IMR-90 (cell line): ENCODE data around the gene TWSG1. TPM values are rescaled to one million over a fixed set of nuclear protein-coding genes. Genes with fewer than 3 reads are reported as not detected.

ENCODE experiments used
- ATAC-seq: fragments of 200-7000 bp; cut with Tn5 transposase; 2 replicates; pipeline ENCODE4 v1.9.1; 2020; ENCODE audit warnings: low read depth, mild to moderate bottlenecking, moderate library complexity
- BruUV-seq: library from RNA; stranded (reverse); fragments of 400-500 nt; replicated peaks from 2 replicates; lab custom pipeline; 2021; lab: Mats Ljungman, UMichigan
- CTCF ChIA-PET: fragments of 300-600 bp; formaldehyde crosslinking; extraction: SDS; loops from one replicate; lab custom pipeline; 2021; ENCODE audit warnings: antibody characterized with exemption; lab: Yijun Ruan, JAX
- POLR2A ChIA-PET: fragments of 300-600 bp; sonication (Branson Sonifier 250); formaldehyde crosslinking; loops from one replicate; lab custom pipeline; 2022; ENCODE audit warnings: antibody characterized with exemption; ENCODE audit not compliant: unreplicated experiment; lab: Charles Lee
- DNase-seq: peaks from one replicate; pipeline ENCODE4 v3.0.0; 2013
- H2AFZ ChIP-seq: replicated peaks from 2 replicates; pipeline ENCODE3; 2013; ENCODE audit warnings: low read length, mild to moderate bottlenecking; ENCODE audit not compliant: poor library complexity
- H2AK5ac ChIP-seq: 2 replicates; pipeline ENCODE4 v1.6.1; 2013; ENCODE audit warnings: low read depth, low read length, inconsistent platforms
- H2AK9ac ChIP-seq: replicated peaks from 2 replicates; pipeline ENCODE3; 2013; ENCODE audit warnings: mild to moderate bottlenecking, low read depth, low read length, moderate library complexity; ENCODE audit not compliant: poor library complexity
- H2BK120ac ChIP-seq: 2 replicates; pipeline ENCODE4 v1.6.1; 2013; ENCODE audit warnings: low read depth, low read length, inconsistent platforms
- H2BK15ac ChIP-seq: 3 replicates; pipeline ENCODE4 v1.6.1; 2013; ENCODE audit warnings: low read depth, low read length, inconsistent platforms
- H2BK20ac ChIP-seq: 2 replicates; pipeline ENCODE4 v1.6.1; 2013; ENCODE audit warnings: low read depth, mild to moderate bottlenecking, inconsistent platforms, low read length, moderate library complexity
- H2BK5ac ChIP-seq: 2 replicates; pipeline ENCODE4 v1.6.1; 2013; ENCODE audit warnings: mild to moderate bottlenecking, low read depth, low read length, inconsistent platforms; ENCODE audit not compliant: poor library complexity, severe bottlenecking
- H3K14ac ChIP-seq: replicated peaks from 2 replicates; pipeline ENCODE4 v1.6.1; 2013; ENCODE audit warnings: low read depth, low read length, inconsistent platforms
- H3K18ac ChIP-seq: 2 replicates; pipeline ENCODE4 v1.6.1; 2013; ENCODE audit warnings: low read depth, low read length, control low read depth
- H3K23ac ChIP-seq: 2 replicates; pipeline ENCODE4 v1.6.1; 2013; ENCODE audit warnings: low read depth, low read length, inconsistent platforms
- H3K27ac ChIP-seq: 2 replicates; pipeline ENCODE4 v1.5.1; 2013; ENCODE audit warnings: mild to moderate bottlenecking, control low read depth, low read length; ENCODE audit not compliant: insufficient read depth
- H3K27me3 ChIP-seq: 2 replicates; pipeline ENCODE4 v1.6.1; 2013; ENCODE audit warnings: low read length; ENCODE audit not compliant: control insufficient read depth, insufficient read depth
- H3K36me3 ChIP-seq: 2 replicates; pipeline ENCODE4 v1.6.1; 2013; ENCODE audit warnings: low read length, mixed read lengths; ENCODE audit not compliant: control insufficient read depth, insufficient read depth
- H3K4ac ChIP-seq: 2 replicates; pipeline ENCODE4 v1.6.1; 2013; ENCODE audit warnings: low read depth, low read length, inconsistent platforms
- H3K4me1 ChIP-seq: 2 replicates; pipeline ENCODE4 v1.6.1; 2013; ENCODE audit warnings: low read length, mixed read lengths; ENCODE audit not compliant: control insufficient read depth, insufficient read depth
- H3K4me2 ChIP-seq: 2 replicates; pipeline ENCODE4 v1.6.1; 2013; ENCODE audit warnings: low read depth, mild to moderate bottlenecking, control low read depth, low read length, moderate library complexity
- H3K4me3 ChIP-seq: 2 replicates; pipeline ENCODE4 v1.5.1; 2013; ENCODE audit warnings: low read depth, mild to moderate bottlenecking, control low read depth, low read length, moderate library complexity; ENCODE audit not compliant: insufficient read depth
- H3K56ac ChIP-seq: 2 replicates; pipeline ENCODE4 v1.6.1; 2013; ENCODE audit warnings: low read length, inconsistent platforms; ENCODE audit not compliant: insufficient read depth; ENCODE audit errors: extremely low read depth
- H3K79me1 ChIP-seq, 2 experiments: 2 replicates each; pipeline ENCODE4 v1.6.1; 2013; ENCODE audit warnings: low read length in 2 of 2, inconsistent platforms in 1 of 2, low read depth in 1 of 2
- H3K9ac ChIP-seq: 2 replicates; pipeline ENCODE4 v1.6.1; 2013; ENCODE audit warnings: low read depth, low read length, control low read depth
- H3K9me1 ChIP-seq: 2 replicates; pipeline ENCODE4 v1.6.1; 2013; ENCODE audit warnings: low read length, inconsistent platforms; ENCODE audit not compliant: insufficient read depth
- H3K9me3 ChIP-seq: 2 replicates; pipeline ENCODE4 v1.6.1; 2013; ENCODE audit warnings: low read length; ENCODE audit not compliant: control insufficient read depth, insufficient read depth
- H4K20me1 ChIP-seq: 2 replicates; pipeline ENCODE4 v1.6.1; 2013; ENCODE audit warnings: low read length, inconsistent platforms; ENCODE audit not compliant: insufficient read depth
- H4K5ac ChIP-seq: 2 replicates; pipeline ENCODE4 v1.6.1; 2013; ENCODE audit warnings: mild to moderate bottlenecking, low read depth, low read length, control low read depth
- H4K8ac ChIP-seq, 2 experiments: 2 replicates each; pipeline ENCODE4 v1.6.1; 2013; ENCODE audit warnings: low read depth in 2 of 2, low read length in 2 of 2, control low read depth in 1 of 2, inconsistent platforms in 1 of 2
- H4K91ac ChIP-seq: 2 replicates; pipeline ENCODE4 v1.6.1; 2013; ENCODE audit warnings: low read depth, low read length, inconsistent platforms; ENCODE audit not compliant: insufficient read depth
- CTCF ChIP-seq: conservative IDR thresholded peaks from 2 replicates; pipeline ENCODE4 v1.5.1; 2012; ENCODE audit warnings: mild to moderate bottlenecking, low read depth, low read length, improper control_type of control experiment
- WGBS, 2 experiments: methylation state at CpG; one replicate each; pipeline versions ENCODE4 v1.1.5 to v1.1.7; 2013; ENCODE audit warnings: missing lambda C conversion rate in 2 of 2; ENCODE audit not compliant: insufficient read length in 1 of 2; ENCODE audit errors: extremely low coverage in 2 of 2; 5-methylcytosine and 5-hydroxymethylcytosine counted together
- dilution Hi-C: fragments of 300-500 bp; cut with HindIII; formaldehyde crosslinking; loops from one replicate; pipeline ENCODE4 v1.14.3; 2018; ENCODE audit warnings: low sequenced_read_pairs; ENCODE audit not compliant: unreplicated experiment
- in situ Hi-C: fragments of 300-500 bp; cut with MboI; formaldehyde crosslinking; loops from 3 replicates; pipeline ENCODE4 v1.14.3; 2019; ENCODE audit warnings: low sequenced_read_pairs, inconsistent platforms, mixed read lengths
- intact Hi-C: fragments of 100-400 bp; cut with micrococcal nuclease; formaldehyde crosslinking; loops from 2 replicates; pipeline ENCODE4 v1.10.0; 2022
- polyA plus RNA-seq, 3 experiments: library from polyadenylated mRNA; depleted of rRNA; stranded (reverse); fragments of >200 nt; gene quantifications; 2 replicates each; pipeline ENCODE4 v1.2.3, GENCODE V29; 2012; ENCODE audit warnings: low replicate concordance in 1 of 3
- total RNA-seq: library from RNA; depleted of rRNA; stranded (reverse); fragments of >200 nt; gene quantifications from 2 replicates; pipeline ENCODE4 v1.2.3, GENCODE V29; 2012

The TWSG1 gene
- total and polyA plus RNA-seq, 2 of the 4 experiments (the other 2 are of a cell fraction): 80.4 to 115 TPM

GRCh38 chr18:9386879-9387278, 52.3 kb downstream of the TWSG1 start:
- intact Hi-C loops: no loop called here
- Histone ChIP-seq H3K27me3 (no peaks in the 10 kb centered on the region), H3K9me1 (no peaks in the 10 kb centered on the region), H2BK20ac (no peak overlapping the region), H4K20me1 (no peaks in the 10 kb centered on the region), H3K4me3 (no peak overlapping the region), H3K18ac (no peak overlapping the region), H4K91ac (no peak overlapping the region), H3K4me1 (no peaks in the 10 kb centered on the region), H4K8ac (no peak overlapping the region), H2AK5ac (no peak overlapping the region), H3K27ac (no peak overlapping the region), H3K79me1 (peaks cover 18 to 30% of the 10 kb centered on the region in 2 experiments), H3K56ac (no peak overlapping the region), H3K23ac (no peak overlapping the region), H3K4ac (no peak overlapping the region), H2BK120ac (no peak overlapping the region), H2BK5ac (no peak overlapping the region), H3K9me3 (peaks cover 6% of the 10 kb centered on the region; the same call in 1 of the 2 replicates), H2AK9ac (no peak overlapping the region), H3K9ac (no peak overlapping the region), H3K36me3 (peaks cover 19% of the 10 kb centered on the region), H4K5ac (no peak overlapping the region), H3K4me2 (no peak overlapping the region), H2BK15ac (no peak overlapping the region), H2AFZ (no peak overlapping the region), H3K14ac (no peak overlapping the region)
- BruUV-seq: no TSS peak
- TF ChIP-seq CTCF: no peak
- dilution Hi-C loops: no loop called here
- ATAC-seq (no peak), DNase-seq (no peak)
- in situ Hi-C loops: no loop called here
- WGBS, 2 experiments: no CpG with 5 or more reads among the region's 1 CpG
- POLR2A ChIA-PET: no interaction called here
- CTCF ChIA-PET: no interaction called here
